Memory B cell (primary cell): Measurements from ENCODE around the gene AFG1L.
"Not testable (repeated sequence)": the region's sequence is repeated elsewhere in the genome, so short reads cannot be mapped to it uniquely, and the experiment has no call there.

Experiments
- ATAC-seq: fragments of 150-1000 bp; cut with Tn5 transposase; 2 replicates; pipeline ENCODE4 v1.10.0; 2021; ENCODE audit warnings: low read depth, mild to moderate bottlenecking, moderate library complexity
- DNase-seq, 2 donors: peaks; one replicate each; pipeline ENCODE4 v3.0.0; 2022; ENCODE audit warnings: low spot score in 2 of 2
- H3K27ac Mint-ChIP-seq: one replicate; pipeline ENCODE4 v1.8.0; 2022; ENCODE audit warnings: mild to moderate bottlenecking, moderate library complexity, mixed read lengths
- H3K27me3 Mint-ChIP-seq: one replicate; pipeline ENCODE4 v1.8.0; 2022; ENCODE audit warnings: mixed read lengths
- H3K36me3 Mint-ChIP-seq: one replicate; pipeline ENCODE4 v1.8.0; 2022; ENCODE audit warnings: mild to moderate bottlenecking, mixed read lengths
- H3K4me1 Mint-ChIP-seq: one replicate; pipeline ENCODE4 v1.8.0; 2022; ENCODE audit warnings: mixed read lengths
- H3K4me3 Mint-ChIP-seq: one replicate; pipeline ENCODE4 v1.8.0; 2022; ENCODE audit warnings: mild to moderate bottlenecking, moderate library complexity, mixed read lengths
- H3K9me3 Mint-ChIP-seq: one replicate; pipeline ENCODE4 v1.8.0; 2022; ENCODE audit warnings: mixed read lengths

AFG1L gene

DNA sequence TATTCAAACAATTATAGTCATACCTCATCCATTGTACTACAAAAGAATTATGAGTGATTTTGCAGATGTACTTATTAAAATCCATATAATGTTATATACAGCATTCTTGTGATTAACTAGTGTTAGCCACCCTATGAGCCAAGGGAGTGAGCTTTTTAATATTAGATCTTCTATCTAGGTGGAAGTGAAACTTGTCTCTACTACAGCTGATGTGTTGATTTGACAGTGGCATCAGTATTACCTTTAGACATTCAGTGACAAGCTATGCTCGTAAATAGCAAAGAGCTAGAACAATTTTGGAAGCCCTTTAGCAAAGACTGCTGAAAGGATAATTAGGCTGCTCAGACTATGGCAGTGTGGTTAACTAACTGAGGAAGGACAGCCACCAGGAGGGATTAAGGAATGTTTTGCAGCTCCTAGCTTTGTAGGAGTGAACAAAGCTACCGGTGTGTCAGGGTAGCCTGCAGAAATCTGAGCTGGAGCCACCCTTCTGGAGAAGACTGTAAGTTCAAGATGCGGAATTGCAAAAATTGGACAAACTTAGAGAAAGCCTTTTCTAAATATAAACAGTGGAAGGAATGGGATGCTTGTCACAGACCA is 73.7 kb downstream of the AFG1L start:
- H3K9me3 Mint-ChIP-seq = no peaks in the 10 kb centered on the region
- peak; percentile 85 for ATAC-seq
- no peak overlapping the region for H3K4me3 Mint-ChIP-seq
- H3K27me3 Mint-ChIP-seq = no peaks in the 10 kb centered on the region
- H3K36me3 Mint-ChIP-seq = peaks cover 7% of the 10 kb centered on the region
- no peak for DNase-seq
- H3K4me1 Mint-ChIP-seq = peaks cover 15% of the 10 kb centered on the region
- no peak overlapping the region for H3K27ac Mint-ChIP-seq

DNA sequence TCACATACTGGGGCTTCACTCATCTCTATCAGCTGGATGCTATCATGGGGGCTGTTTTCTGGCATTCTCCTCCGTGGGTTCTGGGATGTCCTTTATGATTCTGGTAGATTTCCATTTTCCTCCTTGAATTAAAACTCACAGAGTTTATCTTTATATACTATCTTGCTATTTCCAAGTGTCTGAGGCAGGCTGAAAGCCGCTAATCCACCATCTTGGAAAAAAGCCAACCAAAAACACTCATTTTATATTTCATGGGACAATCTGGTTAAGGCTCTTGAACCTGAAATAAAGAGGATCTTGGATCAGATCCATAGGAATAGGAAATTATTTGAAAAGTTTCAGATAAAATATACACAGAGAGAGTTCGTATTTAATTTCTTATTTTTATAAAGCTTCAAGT is 86.0 kb downstream of the AFG1L start:
- no peaks in the 10 kb centered on the region for H3K9me3 Mint-ChIP-seq
- no peak overlapping the region for H3K27ac Mint-ChIP-seq
- peaks cover 17% of the 10 kb centered on the region for H3K36me3 Mint-ChIP-seq
- no peaks in the 10 kb centered on the region for H3K4me1 Mint-ChIP-seq
- no peak for DNase-seq
- no peaks in the 10 kb centered on the region for H3K27me3 Mint-ChIP-seq
- no peak overlapping the region for H3K4me3 Mint-ChIP-seq
- no peak for ATAC-seq

DNA sequence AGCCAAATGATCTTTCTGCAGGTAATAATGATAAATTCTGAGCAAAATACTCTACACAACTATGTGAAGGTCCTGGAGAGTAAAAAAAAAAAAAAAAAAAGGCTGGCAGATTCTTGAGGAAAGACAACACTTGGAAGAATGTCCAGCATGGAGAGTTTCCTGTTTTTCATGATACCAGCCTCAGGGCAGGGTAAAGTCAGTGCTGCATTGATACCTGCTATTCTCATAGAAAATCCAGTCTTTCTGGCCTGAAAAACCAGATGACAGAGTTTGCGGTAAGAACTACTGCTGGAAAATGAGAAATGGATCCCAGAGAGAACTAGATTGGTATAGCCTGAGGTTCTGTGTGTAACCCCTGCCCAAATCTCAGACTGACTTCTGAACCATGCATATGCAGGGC is 89.1 kb downstream of the AFG1L start:
- H3K4me1 Mint-ChIP-seq = no peaks in the 10 kb centered on the region

DNA sequence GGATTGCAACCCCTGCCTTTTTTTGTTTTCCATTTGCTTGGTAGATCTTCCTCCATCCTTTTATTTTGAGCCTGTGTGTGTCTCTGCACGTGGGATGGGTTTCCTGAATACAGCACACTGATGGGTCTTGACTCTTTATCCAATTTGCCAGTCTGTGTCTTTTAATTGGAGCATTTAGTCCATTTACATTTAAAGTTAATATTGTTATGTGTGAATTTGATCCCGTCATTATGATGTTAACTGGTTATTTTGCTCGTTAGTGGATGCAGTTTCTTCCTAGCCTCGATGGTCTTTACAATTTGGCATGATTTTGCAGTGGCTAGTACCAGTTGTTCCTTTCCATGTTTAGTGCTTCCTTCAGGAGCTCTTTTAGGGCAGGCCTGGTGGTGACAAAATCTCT is 94.3 kb downstream of the AFG1L start:
- H3K9me3 Mint-ChIP-seq, H3K4me3 Mint-ChIP-seq, H3K36me3 Mint-ChIP-seq, H3K27me3 Mint-ChIP-seq, H3K27ac Mint-ChIP-seq, DNase-seq, H3K4me1 Mint-ChIP-seq, ATAC-seq: not testable (repeated sequence)

More for the DNA sequence above, 89.1 kb downstream of the AFG1L start:
- H3K27me3 Mint-ChIP-seq = no peaks in the 10 kb centered on the region
- no peak overlapping the region for H3K4me3 Mint-ChIP-seq
- H3K27ac Mint-ChIP-seq = no peak overlapping the region
- ATAC-seq (no peak), DNase-seq (no peak)
- H3K9me3 Mint-ChIP-seq = no peaks in the 10 kb centered on the region
- peaks cover 8% of the 10 kb centered on the region for H3K36me3 Mint-ChIP-seq

- Mint-ChIP-seq H3K9me3 (peaks cover 6% of the 10 kb centered on the region), H3K27me3 (no peaks in the 10 kb centered on the region), H3K4me1 (peaks cover 6% of the 10 kb centered on the region), H3K36me3 (peaks cover 9% of the 10 kb centered on the region), H3K4me3 (no peak overlapping the region), H3K27ac (no peak overlapping the region)
- DNase-seq (no peak), ATAC-seq (no peak)
Measured at GRCh38 chr6:108395297-108395696, 100.4 kb downstream of the AFG1L start.

DNA sequence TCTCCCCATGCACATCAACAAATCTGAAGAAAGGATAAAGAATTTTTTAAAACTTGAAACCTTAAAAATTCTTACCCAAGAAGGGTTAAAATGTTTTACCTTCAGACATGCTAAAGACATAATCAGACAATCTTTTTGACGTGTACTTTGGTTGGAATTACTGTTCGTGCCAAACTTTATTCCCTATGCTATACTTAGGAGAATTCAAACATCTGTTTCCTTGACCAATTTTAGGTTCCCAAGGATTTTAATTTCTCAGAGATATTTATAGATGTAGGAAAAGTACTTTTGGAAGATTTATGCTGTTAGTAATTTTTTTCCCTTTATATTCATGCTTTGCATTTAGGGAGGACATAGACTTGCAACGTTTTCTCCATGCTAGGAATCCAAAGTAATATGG is 108.4 kb downstream of the AFG1L start:
- ATAC-seq (no peak), DNase-seq (no peak)
- Mint-ChIP-seq H3K27me3 (no peaks in the 10 kb centered on the region), H3K36me3 (peaks cover 13% of the 10 kb centered on the region), H3K9me3 (no peaks in the 10 kb centered on the region), H3K27ac (no peak overlapping the region), H3K4me3 (no peak overlapping the region), H3K4me1 (peaks cover under 1% of the 10 kb centered on the region)

- Mint-ChIP-seq H3K4me3 (no peak overlapping the region), H3K27me3 (no peaks in the 10 kb centered on the region), H3K36me3 (peaks cover 22% of the 10 kb centered on the region), H3K4me1 (no peaks in the 10 kb centered on the region), H3K9me3 (peaks cover 2% of the 10 kb centered on the region), H3K27ac (no peak overlapping the region)
- ATAC-seq (no peak), DNase-seq (no peak)
Measured at GRCh38 chr6:108406943-108407342, 112.1 kb downstream of the AFG1L start.

DNA sequence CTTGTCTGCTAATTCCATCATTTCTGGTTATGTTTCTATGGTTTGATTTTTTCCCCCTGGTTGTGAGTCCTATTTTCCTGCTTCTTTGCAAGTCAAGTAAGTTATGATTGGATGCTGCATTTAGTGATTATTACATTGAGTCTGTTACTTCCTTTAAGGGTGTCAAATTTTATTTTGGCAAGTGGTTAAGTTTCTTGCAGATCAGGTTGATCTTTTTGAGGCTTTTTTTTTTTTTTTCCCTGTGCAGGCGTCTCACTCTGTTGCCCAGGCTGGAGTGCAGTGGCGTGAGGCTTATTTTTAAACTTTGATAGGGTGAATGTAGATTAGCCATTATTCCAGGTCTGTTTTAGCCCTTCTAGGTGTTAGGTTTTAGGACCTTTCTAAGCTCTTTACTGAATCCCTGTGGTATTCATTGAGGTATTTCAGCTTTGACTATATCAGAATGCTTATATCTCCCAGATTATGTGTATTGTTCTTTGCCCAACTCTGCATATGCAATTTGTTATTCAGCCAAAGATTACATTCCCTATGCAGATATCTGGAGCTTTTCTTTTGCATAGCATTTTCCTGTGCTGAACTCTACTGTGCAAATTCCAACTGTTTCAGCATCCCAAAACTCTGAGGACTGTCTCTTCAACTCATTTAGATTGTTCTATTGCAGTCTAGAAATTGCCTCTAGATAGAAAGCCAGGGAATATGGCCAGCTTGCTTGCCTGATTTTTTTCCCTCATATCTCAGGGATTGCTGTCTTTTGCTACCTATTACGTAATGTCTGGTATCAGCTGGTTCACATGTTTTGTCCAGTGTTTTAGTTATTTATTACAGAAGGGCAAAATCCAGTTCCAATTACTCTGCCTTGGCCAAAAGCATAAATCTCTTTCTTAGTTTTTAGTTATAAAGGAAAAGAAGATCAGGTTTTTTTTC is 113.3 kb downstream of the AFG1L start:
- DNase-seq (no peak), ATAC-seq (no peak)
- Mint-ChIP-seq H3K4me1 (no peaks in the 10 kb centered on the region), H3K27me3 (no peaks in the 10 kb centered on the region), H3K4me3 (no peak overlapping the region), H3K36me3 (peaks cover 26% of the 10 kb centered on the region), H3K27ac (no peak overlapping the region), H3K9me3 (peaks cover 5% of the 10 kb centered on the region)

DNA sequence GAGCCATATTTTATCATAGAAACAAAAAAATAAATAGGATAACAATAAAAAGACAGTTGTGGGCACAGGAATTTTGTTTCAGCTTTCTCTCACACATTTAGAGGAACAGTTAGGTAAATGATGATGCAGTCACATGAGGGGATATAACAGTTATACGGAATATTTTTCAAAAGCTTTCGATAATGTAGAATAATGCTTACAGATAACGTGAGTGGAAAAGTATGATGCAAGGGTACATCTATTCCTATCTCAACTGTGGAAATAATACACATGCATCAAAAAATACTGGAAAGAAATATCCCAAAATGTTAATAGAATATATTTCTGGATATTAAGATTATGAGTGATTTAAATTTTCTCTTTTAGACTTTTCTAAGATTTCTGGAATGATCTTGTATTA is 114.0 kb downstream of the AFG1L start:
- ATAC-seq = no peak
- no peak overlapping the region for H3K4me3 Mint-ChIP-seq
- peaks cover 28% of the 10 kb centered on the region for H3K36me3 Mint-ChIP-seq
- no peak overlapping the region for H3K27ac Mint-ChIP-seq
- DNase-seq = no peak
- no peaks in the 10 kb centered on the region for H3K27me3 Mint-ChIP-seq
- peaks cover 5% of the 10 kb centered on the region for H3K9me3 Mint-ChIP-seq
- no peaks in the 10 kb centered on the region for H3K4me1 Mint-ChIP-seq

DNA sequence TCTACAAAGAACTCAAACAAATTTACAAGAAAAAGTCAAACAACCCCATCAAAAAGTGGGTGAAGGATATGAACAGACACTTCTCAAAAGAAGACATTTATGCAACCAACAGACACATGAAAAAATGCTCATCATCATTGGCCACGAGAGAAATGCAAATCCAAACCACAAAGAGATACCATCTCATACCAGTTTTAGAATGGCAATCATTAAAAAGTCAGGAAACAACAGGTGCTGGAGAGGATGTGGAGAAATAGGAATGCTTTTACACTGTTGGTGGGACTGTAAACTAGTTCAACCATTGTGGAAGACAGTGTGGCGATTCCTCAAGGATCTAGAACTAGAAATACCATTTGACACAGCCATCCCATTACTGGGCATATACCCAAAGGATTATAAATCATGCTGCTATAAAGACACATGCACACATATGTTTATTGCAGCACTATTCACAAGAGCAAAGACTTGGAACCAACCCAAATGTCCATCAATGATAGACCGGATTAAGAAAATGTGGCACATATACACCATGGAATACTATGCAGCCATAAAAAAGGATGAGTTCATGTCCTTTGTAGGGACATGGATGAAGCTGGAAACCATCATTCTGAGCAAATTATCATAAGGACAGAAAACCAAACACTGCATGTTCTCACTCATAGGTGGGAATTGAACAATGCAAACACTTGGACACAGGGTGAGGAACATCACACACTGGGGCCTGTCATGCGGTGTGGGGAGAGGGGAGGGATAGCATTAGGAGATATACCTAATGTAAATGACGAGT is 121.4 kb downstream of the AFG1L start:
- not testable (repeated sequence) for H3K4me1 Mint-ChIP-seq, H3K4me3 Mint-ChIP-seq, ATAC-seq, H3K27ac Mint-ChIP-seq, DNase-seq, H3K27me3 Mint-ChIP-seq, H3K36me3 Mint-ChIP-seq, H3K9me3 Mint-ChIP-seq

GRCh38 chr6:108417027-108417426 is 122.2 kb downstream of the AFG1L start:
- H3K9me3 Mint-ChIP-seq = peaks cover 4% of the 10 kb centered on the region
- ATAC-seq (no peak), DNase-seq (no peak)
- H3K4me3 Mint-ChIP-seq = no peak overlapping the region
- H3K27me3 Mint-ChIP-seq = no peaks in the 10 kb centered on the region
- peaks cover 5% of the 10 kb centered on the region for H3K36me3 Mint-ChIP-seq
- peaks cover 2% of the 10 kb centered on the region for H3K4me1 Mint-ChIP-seq
- no peak overlapping the region for H3K27ac Mint-ChIP-seq

DNA sequence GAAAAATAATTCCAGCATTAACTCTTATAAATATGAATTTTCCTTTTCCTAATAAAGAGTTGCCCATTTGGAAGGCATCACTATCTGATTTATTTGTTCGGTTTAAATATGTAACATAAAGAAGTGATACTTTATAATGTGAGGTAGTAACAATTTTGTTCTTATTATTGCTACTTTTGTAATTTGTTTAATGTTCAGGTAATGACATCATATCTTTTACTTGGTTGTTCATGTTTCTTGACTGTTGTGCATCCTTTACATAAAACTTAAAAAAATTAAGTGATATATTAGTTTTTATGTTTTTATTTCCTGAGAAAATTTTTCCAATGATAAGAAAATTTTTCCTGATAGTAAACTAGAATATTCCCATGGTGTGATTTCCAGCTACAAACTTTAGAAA is 124.6 kb downstream of the AFG1L start:
- no peak overlapping the region for H3K4me3 Mint-ChIP-seq
- DNase-seq (no peak), ATAC-seq (no peak)
- H3K4me1 Mint-ChIP-seq = peaks cover 2% of the 10 kb centered on the region
- H3K27me3 Mint-ChIP-seq = no peaks in the 10 kb centered on the region
- H3K36me3 Mint-ChIP-seq = no peaks in the 10 kb centered on the region
- peaks cover 2% of the 10 kb centered on the region for H3K9me3 Mint-ChIP-seq
- H3K27ac Mint-ChIP-seq = no peak overlapping the region

DNA sequence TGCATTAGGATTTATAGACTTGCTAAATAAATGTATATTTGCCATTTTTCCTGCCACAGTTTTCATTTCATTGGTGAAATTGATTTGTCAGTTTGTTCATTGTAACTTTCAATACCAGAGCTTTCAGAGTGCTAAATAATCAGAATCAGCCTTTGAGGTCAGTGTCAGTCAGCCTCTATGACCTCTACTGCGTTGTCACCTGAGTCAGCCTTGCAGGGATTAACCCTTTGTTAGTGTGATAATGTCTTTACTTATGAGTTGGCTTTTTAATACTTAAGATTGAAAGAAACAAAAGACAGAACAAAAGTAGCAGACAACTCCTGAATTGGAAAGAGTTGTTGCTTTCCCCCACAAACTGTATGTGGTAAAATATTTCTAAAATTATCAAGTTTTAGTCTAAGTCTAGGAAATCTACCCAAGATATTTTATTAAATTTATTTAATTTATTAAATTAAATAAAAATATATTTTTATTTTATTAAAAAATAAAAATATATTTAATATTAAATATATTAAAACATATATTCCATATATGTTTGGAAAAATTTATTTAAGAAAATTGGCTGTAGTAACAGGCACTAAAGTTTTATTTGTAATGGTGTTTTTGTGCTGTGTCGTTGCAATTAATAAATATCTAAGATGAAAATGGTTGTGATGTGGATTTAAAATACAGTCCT is 125.2 kb downstream of the AFG1L start:
- no peak for DNase-seq
- no peaks in the 10 kb centered on the region for H3K27me3 Mint-ChIP-seq
- H3K36me3 Mint-ChIP-seq = no peaks in the 10 kb centered on the region
- H3K27ac Mint-ChIP-seq = no peak overlapping the region
- peaks cover 2% of the 10 kb centered on the region for H3K4me1 Mint-ChIP-seq
- no peaks in the 10 kb centered on the region for H3K9me3 Mint-ChIP-seq
- no peak overlapping the region for H3K4me3 Mint-ChIP-seq
- no peak for ATAC-seq

DNA sequence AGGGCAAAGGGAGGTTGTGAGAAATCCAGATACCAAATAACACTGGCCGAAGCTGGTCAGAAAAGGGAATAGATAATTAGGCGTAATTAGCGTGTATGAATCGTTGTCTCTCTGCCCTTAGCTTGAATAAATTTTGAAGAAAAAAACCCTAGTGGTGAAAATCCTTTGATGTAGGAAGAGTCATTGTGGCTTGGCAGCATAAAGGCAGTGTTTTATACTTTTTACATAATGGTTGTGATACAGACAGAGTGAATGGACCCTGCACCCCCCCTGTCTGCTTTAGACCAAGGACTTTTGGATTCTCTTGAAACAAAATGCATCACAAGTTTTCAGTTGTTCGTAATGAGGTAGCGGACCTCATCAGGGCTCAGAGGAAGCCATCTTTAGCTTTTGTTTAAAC is 126.5 kb downstream of the AFG1L start:
- DNase-seq (no peak), ATAC-seq (no peak)
- no peaks in the 10 kb centered on the region for H3K9me3 Mint-ChIP-seq
- no peaks in the 10 kb centered on the region for H3K36me3 Mint-ChIP-seq
- H3K27ac Mint-ChIP-seq = no peak overlapping the region
- no peak overlapping the region for H3K4me3 Mint-ChIP-seq
- peaks cover 2% of the 10 kb centered on the region for H3K4me1 Mint-ChIP-seq
- H3K27me3 Mint-ChIP-seq = no peaks in the 10 kb centered on the region
